ENCODE measurements around the gene CARF.

DNA sequence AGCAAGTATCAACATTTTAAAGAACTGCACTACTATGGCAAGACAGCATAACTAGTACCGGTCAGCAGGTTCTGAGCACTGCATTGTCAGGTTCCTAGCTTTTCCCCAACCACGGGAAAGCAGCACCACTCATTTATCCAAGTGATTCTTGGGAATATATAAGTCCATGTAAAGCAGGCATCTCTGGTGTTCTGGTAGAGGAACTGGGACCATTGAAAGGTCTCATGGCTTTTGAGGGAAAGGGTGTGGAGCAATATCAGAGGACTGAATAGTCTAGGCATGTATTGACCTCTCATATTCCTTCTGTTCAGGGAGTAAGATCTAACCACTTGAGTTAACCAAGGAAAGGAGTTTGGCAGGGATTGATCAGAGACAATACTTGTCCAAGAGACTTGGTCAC lies 34.4 kb upstream of the CARF start:
- no peak for TF ChIP-seq SUZ12 (IDR thresholded peaks at IDR 0.05; ENCODE audit: extremely low read depth, insufficient read depth, insufficient read length)
- TF ChIP-seq ZNF274 (IDR thresholded peaks at IDR 0.05; ENCODE audit: low read depth, low read length): no peak
